ENCODE results near the gene CENPU.

CENPU gene

GRCh38 chr4:184776821-184777220 lies 42.9 kb upstream of the CENPU start:
- Histone ChIP-seq H3K4ac (ENCODE audit: low read depth in 1 of 2, low read length in 2 of 2) (no peak overlapping the region), H3K36me3 (ENCODE audit: control insufficient read depth in 1 of 2, insufficient read depth in 2 of 2, low read depth in 1 of 2, low read length in 2 of 2) (peaks cover 28 to 72% of the 10 kb centered on the region in 2 experiments), H3K79me1 (replicated peaks; ENCODE audit: low read length, poor library complexity, severe bottlenecking) (peaks cover 3% of the 10 kb centered on the region), H3K23ac (ENCODE audit: low read length in 2 of 2) (no peak overlapping the region), H3K14ac (ENCODE audit: low read length in 2 of 2) (no peak overlapping the region), H2BK5ac (ENCODE audit: low read depth, low read length, poor library complexity, severe bottlenecking) (no peak overlapping the region), H3K18ac (ENCODE audit: low read depth in 1 of 2, low read length in 2 of 2) (no peak overlapping the region), H3K4me1 (ENCODE audit: control insufficient read depth, insufficient read depth, low read depth, low read length) (no peaks in the 10 kb centered on the region), H4K8ac (ENCODE audit: low read length) (no peak overlapping the region), H2AFZ (ENCODE audit: low read depth, low read length) (no peak overlapping the region), H3K9me3 (ENCODE audit: control insufficient read depth, low read length) (no peaks in the 10 kb centered on the region), H2BK12ac (ENCODE audit: low read length in 2 of 2) (no peak overlapping the region), H4K91ac (ENCODE audit: low read length) (no peak overlapping the region), H3K27me3 (ENCODE audit: control insufficient read depth in 1 of 2, insufficient read depth in 1 of 2, low read length in 2 of 2) (no peaks in the 10 kb centered on the region), H3K4me2 (ENCODE audit: low read length, poor library complexity, severe bottlenecking) (no peak overlapping the region), H2BK15ac (ENCODE audit: low read depth, poor library complexity, severe bottlenecking) (no peak overlapping the region), H3K27ac (ENCODE audit: low read length, poor library complexity, severe bottlenecking) (no peak overlapping the region), H3K4me3 (ENCODE audit: insufficient read depth in 1 of 2, low read depth in 1 of 2, low read length in 2 of 2) (no peak overlapping the region), H3K9ac (ENCODE audit: low read length) (no peak overlapping the region), H2BK120ac (ENCODE audit: low read depth, low read length) (no peak overlapping the region), H2AK5ac (ENCODE audit: low read length, severe bottlenecking) (no peak overlapping the region)
- no peak for DNase-seq
- 85% methylated on average over 5 of the region's 5 CpGs for WGBS

GRCh38 chr4:184775854-184776555 lies 42.1 kb upstream of the CENPU start:
- no peak overlapping the region for H3K23ac ChIP-seq (ENCODE audit: low read length in 2 of 2)
- no peak overlapping the region for H3K4me2 ChIP-seq (ENCODE audit: low read length, poor library complexity, severe bottlenecking)
- H3K4me3 ChIP-seq (ENCODE audit: insufficient read depth in 1 of 2, low read depth in 1 of 2, low read length in 2 of 2), result no peak overlapping the region
- H3K18ac ChIP-seq (ENCODE audit: low read depth in 1 of 2, low read length in 2 of 2), result no peak overlapping the region
- H3K27me3 ChIP-seq (ENCODE audit: control insufficient read depth in 1 of 2, insufficient read depth in 1 of 2, low read length in 2 of 2), result no peaks in the 10 kb centered on the region
- no peak overlapping the region for H4K8ac ChIP-seq (ENCODE audit: low read length)
- no peak overlapping the region for H2AK5ac ChIP-seq (ENCODE audit: low read length, severe bottlenecking)
- no peak overlapping the region for H2BK12ac ChIP-seq (ENCODE audit: low read length in 2 of 2)
- H3K4ac ChIP-seq (ENCODE audit: low read depth in 1 of 2, low read length in 2 of 2), result no peak overlapping the region
- H3K79me1 ChIP-seq (replicated peaks; ENCODE audit: low read length, poor library complexity, severe bottlenecking), result peaks cover 2% of the 10 kb centered on the region
- WGBS, result 80% methylated on average over 8 of the region's 13 CpGs
- H3K36me3 ChIP-seq (ENCODE audit: control insufficient read depth in 1 of 2, insufficient read depth in 2 of 2, low read depth in 1 of 2, low read length in 2 of 2), result peaks cover 24 to 78% of the 10 kb centered on the region in 2 experiments
- H2BK5ac ChIP-seq (ENCODE audit: low read depth, low read length, poor library complexity, severe bottlenecking), result no peak overlapping the region
- H3K9me3 ChIP-seq (ENCODE audit: control insufficient read depth, low read length), result no peaks in the 10 kb centered on the region
- H2BK15ac ChIP-seq (ENCODE audit: low read depth, poor library complexity, severe bottlenecking), result no peak overlapping the region
- H4K91ac ChIP-seq (ENCODE audit: low read length), result no peak overlapping the region
- no peak overlapping the region for H2BK120ac ChIP-seq (ENCODE audit: low read depth, low read length)
- H3K9ac ChIP-seq (ENCODE audit: low read length), result no peak overlapping the region
- no peak overlapping the region for H3K27ac ChIP-seq (ENCODE audit: low read length, poor library complexity, severe bottlenecking)
- no peak overlapping the region for H3K14ac ChIP-seq (ENCODE audit: low read length in 2 of 2)
- H3K4me1 ChIP-seq (ENCODE audit: control insufficient read depth, insufficient read depth, low read depth, low read length), result no peaks in the 10 kb centered on the region
- no peak overlapping the region for H2AFZ ChIP-seq (ENCODE audit: low read depth, low read length)
- no peak for DNase-seq

- Histone ChIP-seq H3K4me1 (ENCODE audit: control insufficient read depth, insufficient read depth, low read depth, low read length) (no peaks in the 10 kb centered on the region), H2BK12ac (ENCODE audit: low read length in 2 of 2) (no peak overlapping the region), H3K18ac (ENCODE audit: low read depth in 1 of 2, low read length in 2 of 2) (no peak overlapping the region), H3K23ac (ENCODE audit: low read length in 2 of 2) (no peak overlapping the region), H2BK5ac (ENCODE audit: low read depth, low read length, poor library complexity, severe bottlenecking) (no peak overlapping the region), H2BK15ac (ENCODE audit: low read depth, poor library complexity, severe bottlenecking) (no peak overlapping the region), H2AFZ (ENCODE audit: low read depth, low read length) (no peak overlapping the region), H2AK5ac (ENCODE audit: low read length, severe bottlenecking) (no peak overlapping the region), H3K4me2 (ENCODE audit: low read length, poor library complexity, severe bottlenecking) (no peak overlapping the region), H2BK120ac (ENCODE audit: low read depth, low read length) (no peak overlapping the region), H3K4ac (ENCODE audit: low read depth in 1 of 2, low read length in 2 of 2) (no peak overlapping the region), H3K36me3 (ENCODE audit: control insufficient read depth in 1 of 2, insufficient read depth in 2 of 2, low read depth in 1 of 2, low read length in 2 of 2) (peaks cover 18 to 77% of the 10 kb centered on the region in 2 experiments), H3K27ac (ENCODE audit: low read length, poor library complexity, severe bottlenecking) (no peak overlapping the region), H3K9me3 (ENCODE audit: control insufficient read depth, low read length) (no peaks in the 10 kb centered on the region), H3K79me1 (replicated peaks; ENCODE audit: low read length, poor library complexity, severe bottlenecking) (peaks cover 2% of the 10 kb centered on the region), H3K9ac (ENCODE audit: low read length) (no peak overlapping the region), H3K4me3 (ENCODE audit: insufficient read depth in 1 of 2, low read depth in 1 of 2, low read length in 2 of 2) (no peak overlapping the region), H4K8ac (ENCODE audit: low read length) (no peak overlapping the region), H3K27me3 (ENCODE audit: control insufficient read depth in 1 of 2, insufficient read depth in 1 of 2, low read length in 2 of 2) (no peaks in the 10 kb centered on the region), H3K14ac (ENCODE audit: low read length in 2 of 2) (no peak overlapping the region), H4K91ac (ENCODE audit: low read length) (no peak overlapping the region)
- no peak for DNase-seq
- 86% methylated on average over 4 of the region's 7 CpGs for WGBS
Observed at GRCh38 chr4:184774152-184774551, 40.3 kb upstream of the CENPU start.

- no peak overlapping the region for H4K91ac ChIP-seq (ENCODE audit: low read length)
- H3K27ac ChIP-seq (ENCODE audit: low read length, poor library complexity, severe bottlenecking), result no peak overlapping the region
- peaks cover 1% of the 10 kb centered on the region for H3K4me1 ChIP-seq (ENCODE audit: control insufficient read depth, insufficient read depth, low read depth, low read length)
- H3K79me1 ChIP-seq (replicated peaks; ENCODE audit: low read length, poor library complexity, severe bottlenecking), result peaks cover 2% of the 10 kb centered on the region
- H2AFZ ChIP-seq (ENCODE audit: low read depth, low read length), result no peak overlapping the region
- H3K9me3 ChIP-seq (ENCODE audit: control insufficient read depth, low read length), result no peaks in the 10 kb centered on the region
- H3K23ac ChIP-seq (ENCODE audit: low read length in 2 of 2), result no peak overlapping the region
- no peak overlapping the region for H2BK120ac ChIP-seq (ENCODE audit: low read depth, low read length)
- H2BK5ac ChIP-seq (ENCODE audit: low read depth, low read length, poor library complexity, severe bottlenecking), result no peak overlapping the region
- peaks cover 23 to 78% of the 10 kb centered on the region in 2 experiments for H3K36me3 ChIP-seq (ENCODE audit: control insufficient read depth in 1 of 2, insufficient read depth in 2 of 2, low read depth in 1 of 2, low read length in 2 of 2)
- no peak overlapping the region for H3K4me3 ChIP-seq (ENCODE audit: insufficient read depth in 1 of 2, low read depth in 1 of 2, low read length in 2 of 2)
- no peak overlapping the region for H2BK15ac ChIP-seq (ENCODE audit: low read depth, poor library complexity, severe bottlenecking)
- H3K14ac ChIP-seq (ENCODE audit: low read length in 2 of 2), result no peak overlapping the region
- WGBS, result 89% methylated on average over 1 of the region's 1 CpG
- H2BK12ac ChIP-seq (ENCODE audit: low read length in 2 of 2), result no peak overlapping the region
- H3K27me3 ChIP-seq (ENCODE audit: control insufficient read depth in 1 of 2, insufficient read depth in 1 of 2, low read length in 2 of 2), result no peaks in the 10 kb centered on the region
- no peak overlapping the region for H4K8ac ChIP-seq (ENCODE audit: low read length)
- H3K9ac ChIP-seq (ENCODE audit: low read length), result no peak overlapping the region
- H3K18ac ChIP-seq (ENCODE audit: low read depth in 1 of 2, low read length in 2 of 2), result no peak overlapping the region
- no peak overlapping the region for H3K4ac ChIP-seq (ENCODE audit: low read depth in 1 of 2, low read length in 2 of 2)
- H2AK5ac ChIP-seq (ENCODE audit: low read length, severe bottlenecking), result no peak overlapping the region
- no peak for DNase-seq
- H3K4me2 ChIP-seq (ENCODE audit: low read length, poor library complexity, severe bottlenecking), result no peak overlapping the region
Observed at GRCh38 chr4:184771416-184771815, 37.5 kb upstream of the CENPU start.
